ENCODE results near the gene CHSY1.

DNA sequence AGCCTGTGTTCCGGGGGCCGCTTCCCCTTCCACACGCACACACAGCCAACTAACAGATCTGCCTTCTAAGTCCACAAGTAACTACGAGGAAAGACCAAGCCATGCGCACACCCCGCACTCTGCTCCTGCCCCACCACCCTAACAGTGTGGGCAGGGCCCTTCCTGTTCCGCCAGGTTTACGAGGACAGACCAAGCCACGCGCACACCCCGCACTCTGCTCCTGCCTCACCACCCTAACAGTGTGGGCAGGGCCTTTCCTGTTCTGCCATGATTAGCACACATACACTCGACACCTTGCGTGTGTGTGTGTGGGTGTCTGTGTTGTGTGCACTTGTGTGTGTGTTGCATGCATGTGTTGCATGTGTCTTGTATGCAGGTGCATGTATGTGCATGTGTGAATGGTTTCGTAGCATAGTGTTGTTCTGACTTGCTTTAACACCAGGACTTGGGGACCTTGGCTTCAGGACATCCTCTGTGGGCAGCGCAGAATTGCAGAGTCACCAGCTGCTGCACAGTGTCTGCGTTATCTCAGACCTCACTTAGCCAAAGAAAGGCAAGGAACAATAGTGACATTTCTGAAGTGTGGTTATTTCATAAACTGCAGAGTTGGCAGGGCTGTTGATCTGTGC, 114.4 kb downstream of the CHSY1 start:
- peak; percentile 47; the same call in 1 of the 2 replicates for TF ChIP-seq CTCF (conservative IDR thresholded peaks at IDR 0.05; ENCODE audit: low read length)
- no peak for TF ChIP-seq EZH2phosphoT487 (IDR thresholded peaks at IDR 0.05; ENCODE audit: borderline replicate concordance)
